NCI-H524 treated with DMSO at 0.1 percent for 48 hours (cell line): ENCODE data around the gene TRIM7.
"Not testable (repeated sequence)": the region's sequence is repeated elsewhere in the genome, so short reads cannot be mapped to it uniquely, and the experiment has no call there.

ENCODE experiments used
- DNase-seq: peaks from one replicate; lab custom pipeline; 2025; lab: John Stamatoyannopoulos, UW

TRIM7 gene

GRCh38 chr5:181149806-181150733, 54.9 kb downstream of the TRIM7 start:
- no peak for DNase-seq

GRCh38 chr5:181149355-181149754, 55.6 kb downstream of the TRIM7 start:
- DNase-seq = no peak

- DNase-seq = not testable (repeated sequence)
Measured at GRCh38 chr5:181146927-181147636, 57.9 kb downstream of the TRIM7 start, which contains the start of gene OR2V2. OR2V2 (plus strand) TSS chr5:181147586; CDS start chr5:181154943, 7,357 bp downstream.

- DNase-seq = no peak
Measured at GRCh38 chr5:181145133-181145532, 59.9 kb downstream of the TRIM7 start.
